ENCODE data around the gene OR4X1. TPM values are rescaled to one million over a fixed set of nuclear protein-coding genes. Genes with fewer than 3 reads are reported as not detected.

Gene OR4X1
- total RNA-seq (2022; extraction: Qiagen RNA extraction): not detected in 5 replicates

GRCh38 chr11:48263423-48263911 is at the start of gene OR4X1:
OR4X1 (plus strand) TSS chr11:48263861; CDS start chr11:48263861, 0 bp downstream.

GRCh38 chr11:48216510-48216909 is 47.2 kb upstream of the OR4X1 start, which contains the start of gene OR4B1:
OR4B1 (plus strand) TSS chr11:48216810; CDS start chr11:48216810, 0 bp downstream.

GRCh38 chr11:48244804-48245203 is 18.9 kb upstream of the OR4X1 start, which contains the start of gene OR4X2:
OR4X2 (plus strand) TSS chr11:48245104; CDS start chr11:48245104, 0 bp downstream.

GRCh38 chr11:48305923-48306322 is 42.3 kb downstream of the OR4X1 start, which contains the start of gene OR4S1:
OR4S1 (plus strand) TSS chr11:48306223; CDS start chr11:48306223, 0 bp downstream.

Other genes starting within 250 kb of the OR4X1 start
- gene OR4B1, start 47.1 kb upstream of the OR4X1 start, total RNA-seq (2022; extraction: Qiagen RNA extraction): not detected in 5 replicates
- not detected in 5 replicates for gene OR4X2, start 18.8 kb upstream of the OR4X1 start, total RNA-seq (2022; extraction: Qiagen RNA extraction)
- not detected in 5 replicates for gene OR4S1, start 42.4 kb downstream of the OR4X1 start, total RNA-seq (2022; extraction: Qiagen RNA extraction)
- gene OR4C3, start 61.1 kb downstream of the OR4X1 start, total RNA-seq (2022; extraction: Qiagen RNA extraction): not detected in 5 replicates
- not detected in 5 replicates for gene OR4C5, start 102.6 kb downstream of the OR4X1 start, total RNA-seq (2022; extraction: Qiagen RNA extraction)
- not detected in 5 replicates for gene OR4A47, start 224.9 kb downstream of the OR4X1 start, total RNA-seq (2022; extraction: Qiagen RNA extraction)